Gastrocnemius medialis (tissue), 4 donors: ENCODE results near the gene TRIM52. TPM values are rescaled to one million over a fixed set of nuclear protein-coding genes. Genes with fewer than 3 reads are reported as not detected.
"Not testable (repeated sequence)": the region's sequence is repeated elsewhere in the genome, so short reads cannot be mapped to it uniquely, and the experiment has no call there.

Source experiments
- ATAC-seq, 2 donors: fragments of 150-250 bp; one replicate each; pipeline ENCODE4 v1.9.1; 2016
- DNase-seq, 2 donors: peaks; one replicate each; pipeline ENCODE4 v3.0.0-alpha.2; 2019
- H3K27ac ChIP-seq, 4 donors: fragments of 200-600 bp; sonication (generic); 1 replicate in 1 of 4; 2 replicates in 3 of 4; pipeline ENCODE4 v1.5.1; 2016 to 2018; ENCODE audit warnings: mild to moderate bottlenecking in 2 of 4, moderate library complexity in 1 of 4
- H3K27me3 ChIP-seq, 3 donors: fragments of 200-600 bp; sonication (generic) in 2 of 3; 1 replicate in 1 of 3; 2 replicates in 2 of 3; pipeline versions ENCODE4 v1.5.1 to v1.6.0; 2016 to 2019; ENCODE audit warnings: mild to moderate bottlenecking in 1 of 3, moderate library complexity in 1 of 3
- H3K36me3 ChIP-seq, 2 donors: fragments of 200-600 bp; sonication (generic) in 1 of 2; one replicate each; pipeline ENCODE4 v1.5.1; 2017 to 2018
- H3K4me1 ChIP-seq, 2 donors: fragments of 200-600 bp; sonication (generic) in 1 of 2; one replicate each; pipeline ENCODE4 v1.5.1; 2016 to 2017; ENCODE audit warnings: mild to moderate bottlenecking in 2 of 2
- H3K4me3 ChIP-seq, 4 donors: fragments of 200-600 bp; sonication (generic) in 3 of 4; 1 replicate in 1 of 4; 2 replicates in 3 of 4; pipeline ENCODE4 v1.5.1; 2016 to 2019; ENCODE audit warnings: mild to moderate bottlenecking in 2 of 4
- H3K9me3 ChIP-seq, 3 donors: fragments of 200-600 bp; sonication (generic) in 2 of 3; 1 replicate in 1 of 3; 2 replicates in 2 of 3; pipeline ENCODE4 v1.5.1; 2016 to 2019
- POLR2A ChIP-seq, 2 donors: fragments of 450-650 bp; IDR thresholded peaks; one replicate each; pipeline ENCODE4 v1.6.1; 2017; ENCODE audit warnings: antibody characterized with exemption in 2 of 2, mild to moderate bottlenecking in 2 of 2, moderate library complexity in 2 of 2
- in situ Hi-C, 4 donors: fragments of 200-750 bp; cut with MboI; loops; one replicate each; pipeline versions ENCODE4 v1.15.0 to v1.8.0; 2017; ENCODE audit warnings: low sequenced_read_pairs in 4 of 4
- intact Hi-C: fragments of 100-400 bp; cut with DNase I; formaldehyde crosslinking; loops from one replicate; pipeline ENCODE4 v1.15.1; 2023; ENCODE audit warnings: low total_unique reads
- total RNA-seq, 4 donors: library from RNA; depleted of rRNA; stranded (reverse); fragments of >200 nt; gene quantifications; one replicate each; pipeline versions ENCODE4 v1.1.0 to v1.2.3, GENCODE V29; 2016
- TF ChIP-seq, protein P1 (sequence below), 5 experiments: fragments of 450-650 bp in 3 of 5; fragments of 200-600 bp in 2 of 5; sonication (generic) in 2 of 5; IDR thresholded peaks in 4 of 5; conservative IDR thresholded peaks in 1 of 5; 1 replicate in 4 of 5; 2 replicates in 1 of 5; pipeline ENCODE4 v1.5.1; 2016 to 2019; ENCODE audit warnings: antibody characterized with exemption in 5 of 5, mild to moderate bottlenecking in 3 of 5, moderate library complexity in 3 of 5

TRIM52 gene
- total RNA-seq, 4 donors from 2014 or later = 1.3 to 4.9 (median 3.4) TPM

- H3K36me3 ChIP-seq = no peaks in the 10 kb centered on the region
- H3K9me3 ChIP-seq = no peaks in the 10 kb centered on the region
- no peaks in the 10 kb centered on the region for H3K27me3 ChIP-seq
- H3K27ac ChIP-seq = peak overlapping the region; percentile 65 to 79 (median 76)
- TF ChIP-seq, protein P1, sequence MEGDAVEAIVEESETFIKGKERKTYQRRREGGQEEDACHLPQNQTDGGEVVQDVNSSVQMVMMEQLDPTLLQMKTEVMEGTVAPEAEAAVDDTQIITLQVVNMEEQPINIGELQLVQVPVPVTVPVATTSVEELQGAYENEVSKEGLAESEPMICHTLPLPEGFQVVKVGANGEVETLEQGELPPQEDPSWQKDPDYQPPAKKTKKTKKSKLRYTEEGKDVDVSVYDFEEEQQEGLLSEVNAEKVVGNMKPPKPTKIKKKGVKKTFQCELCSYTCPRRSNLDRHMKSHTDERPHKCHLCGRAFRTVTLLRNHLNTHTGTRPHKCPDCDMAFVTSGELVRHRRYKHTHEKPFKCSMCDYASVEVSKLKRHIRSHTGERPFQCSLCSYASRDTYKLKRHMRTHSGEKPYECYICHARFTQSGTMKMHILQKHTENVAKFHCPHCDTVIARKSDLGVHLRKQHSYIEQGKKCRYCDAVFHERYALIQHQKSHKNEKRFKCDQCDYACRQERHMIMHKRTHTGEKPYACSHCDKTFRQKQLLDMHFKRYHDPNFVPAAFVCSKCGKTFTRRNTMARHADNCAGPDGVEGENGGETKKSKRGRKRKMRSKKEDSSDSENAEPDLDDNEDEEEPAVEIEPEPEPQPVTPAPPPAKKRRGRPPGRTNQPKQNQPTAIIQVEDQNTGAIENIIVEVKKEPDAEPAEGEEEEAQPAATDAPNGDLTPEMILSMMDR (IDR thresholded peaks at IDR 0.05 in 4 of 5, conservative IDR thresholded peaks at IDR 0.05 in 1 of 5) = no peak
- no peak for TF ChIP-seq POLR2A (IDR thresholded peaks at IDR 0.05)
- H3K4me1 ChIP-seq = peaks cover 22 to 28% of the 10 kb centered on the region in 2 donors
- H3K4me3 ChIP-seq = peak overlapping the region; percentile 54 to 60 (median 58)
- intact Hi-C loops (loop anchor here (1.0 kb wide), 1 partner anchor 11 kb away; no protein-coding TSS in a partner anchor), in situ Hi-C loops (no loop called here)
- DNase-seq (peak in 1 of 2 donors; percentile 48), ATAC-seq (peak in 1 of 2 donors; percentile 18)
These were observed 43.7 kb downstream of the TRIM52 start for GRCh38 chr5:181217111-181217802.

- TF ChIP-seq POLR2A (IDR thresholded peaks at IDR 0.05) = no peak
- TF ChIP-seq, protein P1 (IDR thresholded peaks at IDR 0.05 in 4 of 5, conservative IDR thresholded peaks at IDR 0.05 in 1 of 5) = no peak
- Histone ChIP-seq H3K27me3 (no peaks in the 10 kb centered on the region), H3K4me1 (peaks cover 32 to 33% of the 10 kb centered on the region in 2 donors), H3K4me3 (peak overlapping the region; percentile 54 to 60 (median 58)), H3K9me3 (no peaks in the 10 kb centered on the region), H3K27ac (peak overlapping the region; percentile 65 to 79 (median 76)), H3K36me3 (no peaks in the 10 kb centered on the region)
- DNase-seq = no peak
- ATAC-seq = no peak
- in situ Hi-C loops = no loop called here
- intact Hi-C loops = no loop called here
These were observed 44.6 kb downstream of the TRIM52 start for GRCh38 chr5:181215997-181216989.

GRCh38 chr5:181214249-181214648 lies 46.7 kb downstream of the TRIM52 start:
- H3K27me3 ChIP-seq, H3K9me3 ChIP-seq, in situ Hi-C loops, ATAC-seq, H3K36me3 ChIP-seq, DNase-seq, H3K4me3 ChIP-seq, intact Hi-C loops: not testable (repeated sequence)
- Histone ChIP-seq H3K4me1 (peaks cover 33 to 34% of the 10 kb centered on the region in 2 donors), H3K27ac (peak overlapping the region; percentile 78 to 89 (median 82))

DNA sequence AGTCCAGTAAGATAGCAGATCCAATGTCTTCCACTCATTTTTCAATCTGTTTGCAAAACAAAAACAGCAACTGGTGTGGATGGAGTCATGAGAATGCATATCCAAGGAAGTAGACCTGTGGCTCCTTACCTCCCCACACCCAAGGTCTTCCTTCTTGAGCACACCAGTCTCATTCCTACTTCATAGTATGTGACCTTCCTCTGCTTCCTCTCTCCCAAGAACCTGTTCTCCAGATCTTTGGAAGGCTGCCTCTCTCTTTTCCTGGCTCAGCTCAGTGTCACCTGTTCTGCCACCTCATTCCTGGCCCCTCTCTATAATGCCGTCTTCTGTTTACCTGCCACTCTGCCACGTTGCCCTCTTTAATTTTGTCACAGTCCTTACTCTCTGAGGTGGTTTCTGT lies 48.0 kb downstream of the TRIM52 start:
- TF ChIP-seq, protein P1 (IDR thresholded peaks at IDR 0.05 in 4 of 5, conservative IDR thresholded peaks at IDR 0.05 in 1 of 5) = no peak
- no peak for TF ChIP-seq POLR2A (IDR thresholded peaks at IDR 0.05)
- ATAC-seq = peak; percentile 53 to 67
- peak in 1 of 2 donors; percentile 60 for DNase-seq
- in situ Hi-C loops (no loop called here), intact Hi-C loops (no loop called here)
- H3K27me3 ChIP-seq = no peaks in the 10 kb centered on the region
- H3K36me3 ChIP-seq = no peaks in the 10 kb centered on the region
- no peaks in the 10 kb centered on the region for H3K9me3 ChIP-seq
- peak overlapping the region; percentile 78 to 89 (median 82) for H3K27ac ChIP-seq
- H3K4me1 ChIP-seq = peaks cover 29 to 32% of the 10 kb centered on the region in 2 donors
- no peak overlapping the region for H3K4me3 ChIP-seq

DNA sequence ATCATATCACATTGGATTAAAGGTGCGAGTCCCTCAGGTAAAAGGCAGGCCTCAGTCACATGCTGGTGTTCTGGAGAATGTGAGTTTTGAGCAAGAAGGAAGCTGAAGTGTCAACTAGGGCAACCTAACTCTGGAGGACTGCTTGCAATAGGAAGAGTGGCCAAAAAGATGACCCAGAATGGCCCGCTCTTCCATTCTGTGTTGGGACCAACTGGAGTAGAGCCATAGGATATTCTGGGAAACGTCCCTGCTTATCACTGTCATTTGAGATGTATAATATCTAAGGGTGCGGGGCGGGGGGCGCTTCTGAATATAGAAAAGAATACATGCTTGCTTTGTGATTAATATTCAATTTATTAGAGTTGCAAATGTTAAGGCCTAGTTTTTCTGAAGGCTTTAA lies 48.9 kb downstream of the TRIM52 start:
- no peaks in the 10 kb centered on the region for H3K9me3 ChIP-seq
- peaks cover 29 to 30% of the 10 kb centered on the region in 2 donors for H3K4me1 ChIP-seq
- intact Hi-C loops (no loop called here), in situ Hi-C loops (no loop called here)
- TF ChIP-seq, protein P1 (IDR thresholded peaks at IDR 0.05 in 4 of 5, conservative IDR thresholded peaks at IDR 0.05 in 1 of 5) = no peak
- TF ChIP-seq POLR2A (IDR thresholded peaks at IDR 0.05) = no peak
- H3K36me3 ChIP-seq = no peaks in the 10 kb centered on the region
- DNase-seq (peak in 1 of 2 donors; percentile 52), ATAC-seq (peak; percentile 20 to 57)
- no peak overlapping the region for H3K4me3 ChIP-seq
- peak overlapping the region; percentile 78 to 89 (median 82) for H3K27ac ChIP-seq
- H3K27me3 ChIP-seq = no peaks in the 10 kb centered on the region
